Left lobe of liver (tissue), 2 donors: ENCODE data around the gene HRH1. TPM values are rescaled to one million over a fixed set of nuclear protein-coding genes. Genes with fewer than 3 reads are reported as not detected.

Experiments used
- ATAC-seq: fragments of 200-7000 bp; cut with Tn5 transposase; one replicate; pipeline ENCODE4 v1.9.1; 2020; ENCODE audit warnings: mild to moderate bottlenecking, moderate library complexity
- DNase-seq: peaks from one replicate; pipeline ENCODE4 v3.0.0-alpha.2; 2020; ENCODE audit warnings: low spot score
- total RNA-seq: library from RNA; stranded (reverse); gene quantifications from one replicate; pipeline ENCODE4 v1.2.1, GENCODE V29; 2021
- donor health status: DM: no; HTN: no; CAD: no; lungs with moderate emphysema.
- donor health status: DM: no; HTN: yes; CAD: no.

The HRH1 gene
- total RNA-seq, 1 donor from 2014 or later: 0.50 TPM

GRCh38 chr3:11306817-11307589 lies 152.7 kb downstream of the HRH1 start:
- ATAC-seq: peak; percentile 70
- no peak for DNase-seq

GRCh38 chr3:11307830-11308432 lies 153.6 kb downstream of the HRH1 start:
- DNase-seq: no peak
- peak; percentile 29 for ATAC-seq

- ATAC-seq (no peak), DNase-seq (no peak)
Observed at GRCh38 chr3:11310258-11310657, 156.0 kb downstream of the HRH1 start.

- no peak for DNase-seq
Observed at GRCh38 chr3:11312166-11312565, 157.9 kb downstream of the HRH1 start.

More at GRCh38 chr3:11312166-11312565, 157.9 kb downstream of the HRH1 start:
- no peak for ATAC-seq

Other genes starting within 250 kb of the HRH1 start
- 64.8 TPM for gene SLC6A1, start 161.7 kb upstream of the HRH1 start, total RNA-seq
- 12.2 TPM for gene ATG7, start 117.9 kb downstream of the HRH1 start, total RNA-seq